Osteocyte (in vitro differentiated cells): Measurements from ENCODE around the gene APLNR. TPM values are rescaled to one million over a fixed set of nuclear protein-coding genes. Genes with fewer than 3 reads are reported as not detected.
"Not testable (repeated sequence)": the region's sequence is repeated elsewhere in the genome, so short reads cannot be mapped to it uniquely, and the experiment has no call there.

ENCODE experiments used
- DNase-seq: peaks from one replicate; pipeline ENCODE4 v3.0.0; 2021; ENCODE audit warnings: mixed read lengths; ENCODE audit not compliant: unreplicated experiment; ENCODE audit errors: extremely low spot score
- H3K27ac Mint-ChIP-seq: one replicate; pipeline ENCODE4 v1.8.0; 2021; ENCODE audit warnings: mild to moderate bottlenecking, mixed read lengths; ENCODE audit not compliant: unreplicated experiment
- H3K27me3 Mint-ChIP-seq: one replicate; pipeline ENCODE4 v1.8.0; 2021; ENCODE audit warnings: mixed read lengths; ENCODE audit not compliant: unreplicated experiment
- H3K36me3 Mint-ChIP-seq: one replicate; pipeline ENCODE4 v1.8.0; 2021; ENCODE audit warnings: mixed read lengths; ENCODE audit not compliant: unreplicated experiment
- H3K4me1 Mint-ChIP-seq: one replicate; pipeline ENCODE4 v1.8.0; 2021; ENCODE audit warnings: mixed read lengths; ENCODE audit not compliant: unreplicated experiment
- H3K4me3 Mint-ChIP-seq: one replicate; pipeline ENCODE4 v1.8.0; 2021; ENCODE audit warnings: mild to moderate bottlenecking, moderate library complexity, mixed read lengths; ENCODE audit not compliant: unreplicated experiment
- H3K9me3 Mint-ChIP-seq: one replicate; pipeline ENCODE4 v1.8.0; 2021; ENCODE audit warnings: mixed read lengths; ENCODE audit not compliant: unreplicated experiment
- long read RNA-seq: library from polyadenylated mRNA; unstranded; transcript quantifications from one replicate; pipeline ENCODE4 v2.0.0, GENCODE V29; 2021
- total RNA-seq: library from RNA; stranded (reverse); gene quantifications from 2 replicates; pipeline ENCODE4 v1.2.1, GENCODE V29; 2021
- TF ChIP-seq, protein P1 (sequence below): fragments of 200-600 bp; sonication (generic); IDR thresholded peaks from 2 replicates; pipeline ENCODE4 v1.5.0; 2021; ENCODE audit warnings: antibody characterized with exemption, mild to moderate bottlenecking, moderate library complexity

APLNR gene
- total RNA-seq, result not detected in 2 replicates
- long read RNA-seq, result 0 reads

DNA sequence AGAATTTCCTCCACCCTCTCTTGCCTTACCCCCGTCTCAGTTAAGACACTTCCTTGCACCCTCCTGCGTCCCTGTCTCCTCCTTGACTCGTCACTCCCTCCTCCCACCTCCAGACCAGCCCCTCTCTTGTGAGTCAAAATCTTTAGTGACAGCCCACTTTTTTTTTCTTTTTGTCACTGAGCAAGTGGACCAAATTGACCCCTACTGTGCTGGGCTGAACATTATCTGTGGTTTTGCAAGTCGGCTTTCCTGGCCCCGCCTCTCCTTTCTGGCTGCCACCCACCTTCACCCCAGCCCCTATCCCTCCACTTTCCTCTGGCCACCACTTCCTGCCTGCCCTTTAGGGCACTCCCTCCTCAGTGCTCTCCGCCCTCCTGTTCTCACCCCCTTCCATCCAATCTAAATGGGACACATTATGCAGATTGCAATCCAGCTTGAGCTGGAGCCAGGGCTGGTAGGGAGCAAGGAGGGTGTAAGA is at the start of gene APLNR:
APLNR (minus strand) TSS at position 47 of the 478 bp plus-strand sequence. CDS start 246 bp downstream, outside the sequence.
- Mint-ChIP-seq H3K4me3 (no peak within 1 kb of the TSS), H3K36me3 (no peaks in the 10 kb centered on the region), H3K9me3 (no peaks in the 10 kb centered on the region), H3K4me1 (no peaks in the 10 kb centered on the region), H3K27ac (no peak within 1 kb of the TSS), H3K27me3 (peaks cover 47% of the 10 kb centered on the region)
- TF ChIP-seq, protein P1, sequence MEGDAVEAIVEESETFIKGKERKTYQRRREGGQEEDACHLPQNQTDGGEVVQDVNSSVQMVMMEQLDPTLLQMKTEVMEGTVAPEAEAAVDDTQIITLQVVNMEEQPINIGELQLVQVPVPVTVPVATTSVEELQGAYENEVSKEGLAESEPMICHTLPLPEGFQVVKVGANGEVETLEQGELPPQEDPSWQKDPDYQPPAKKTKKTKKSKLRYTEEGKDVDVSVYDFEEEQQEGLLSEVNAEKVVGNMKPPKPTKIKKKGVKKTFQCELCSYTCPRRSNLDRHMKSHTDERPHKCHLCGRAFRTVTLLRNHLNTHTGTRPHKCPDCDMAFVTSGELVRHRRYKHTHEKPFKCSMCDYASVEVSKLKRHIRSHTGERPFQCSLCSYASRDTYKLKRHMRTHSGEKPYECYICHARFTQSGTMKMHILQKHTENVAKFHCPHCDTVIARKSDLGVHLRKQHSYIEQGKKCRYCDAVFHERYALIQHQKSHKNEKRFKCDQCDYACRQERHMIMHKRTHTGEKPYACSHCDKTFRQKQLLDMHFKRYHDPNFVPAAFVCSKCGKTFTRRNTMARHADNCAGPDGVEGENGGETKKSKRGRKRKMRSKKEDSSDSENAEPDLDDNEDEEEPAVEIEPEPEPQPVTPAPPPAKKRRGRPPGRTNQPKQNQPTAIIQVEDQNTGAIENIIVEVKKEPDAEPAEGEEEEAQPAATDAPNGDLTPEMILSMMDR, result no peak
- no peak for DNase-seq

DNA sequence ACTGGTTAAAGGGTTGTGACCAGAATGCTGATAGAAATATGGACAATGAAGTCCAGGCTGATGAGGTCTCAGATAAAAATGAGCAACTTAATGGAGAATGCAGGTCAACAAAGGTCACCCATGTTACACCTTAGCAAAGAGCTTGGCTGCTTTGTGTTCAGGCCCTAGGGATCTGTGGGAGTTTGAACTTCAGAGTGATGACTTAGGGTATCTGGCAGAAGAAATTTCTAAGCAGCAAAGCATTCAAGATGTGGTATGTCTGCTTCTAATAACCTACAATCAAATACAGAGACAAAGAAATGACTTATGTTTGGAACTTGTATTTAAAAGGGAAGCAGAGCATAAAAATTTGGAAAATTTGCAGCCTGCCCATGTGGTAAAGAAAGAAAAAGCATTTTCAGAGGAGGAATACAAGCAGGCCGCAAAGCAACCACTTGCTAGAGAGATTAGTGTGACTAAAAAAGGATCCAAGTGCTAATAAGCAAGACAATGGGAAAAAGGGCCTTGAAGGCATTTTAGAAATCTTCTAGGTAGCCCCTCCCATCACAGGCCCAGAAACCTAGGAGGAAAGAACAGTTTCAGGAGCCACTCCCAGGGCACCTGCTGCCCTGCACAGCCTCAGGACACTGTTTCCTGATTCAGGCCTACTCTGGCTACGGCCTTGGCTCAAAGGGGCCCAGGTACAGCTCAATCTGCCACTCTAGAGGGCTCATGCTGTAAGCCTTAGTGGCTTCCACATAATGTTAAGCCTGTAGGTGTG is 46.4 kb upstream of the APLNR start:
- Mint-ChIP-seq H3K4me1 (peaks cover 28% of the 10 kb centered on the region), H3K36me3 (peaks cover 2% of the 10 kb centered on the region), H3K27me3 (no peaks in the 10 kb centered on the region), H3K9me3 (no peaks in the 10 kb centered on the region), H3K27ac (no peak overlapping the region), H3K4me3 (no peak overlapping the region)
- TF ChIP-seq, protein P1, result no peak
- no peak for DNase-seq

DNA sequence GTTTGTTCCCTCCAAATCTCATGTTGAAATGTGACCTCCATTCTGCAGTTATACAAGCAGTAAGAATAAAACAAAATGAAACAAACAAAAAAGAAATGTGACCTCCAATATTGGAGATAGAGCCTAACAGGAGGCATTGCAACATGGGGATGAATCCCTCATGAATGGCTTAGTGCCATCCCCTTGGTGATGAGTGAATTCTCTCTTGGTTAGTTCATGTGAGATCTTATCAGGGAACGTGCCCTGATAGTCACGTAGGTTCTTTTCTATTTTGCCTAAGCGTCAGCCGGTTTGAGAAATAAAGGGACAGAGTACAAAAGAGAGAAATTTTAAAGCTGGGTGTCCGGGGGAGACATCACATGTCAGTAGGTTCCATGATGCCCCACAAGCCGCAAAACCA is 44.5 kb upstream of the APLNR start:
- H3K4me3 Mint-ChIP-seq, H3K9me3 Mint-ChIP-seq, H3K27ac Mint-ChIP-seq, H3K36me3 Mint-ChIP-seq, DNase-seq, H3K27me3 Mint-ChIP-seq: not testable (repeated sequence)
- peaks cover 42% of the 10 kb centered on the region for H3K4me1 Mint-ChIP-seq

DNA sequence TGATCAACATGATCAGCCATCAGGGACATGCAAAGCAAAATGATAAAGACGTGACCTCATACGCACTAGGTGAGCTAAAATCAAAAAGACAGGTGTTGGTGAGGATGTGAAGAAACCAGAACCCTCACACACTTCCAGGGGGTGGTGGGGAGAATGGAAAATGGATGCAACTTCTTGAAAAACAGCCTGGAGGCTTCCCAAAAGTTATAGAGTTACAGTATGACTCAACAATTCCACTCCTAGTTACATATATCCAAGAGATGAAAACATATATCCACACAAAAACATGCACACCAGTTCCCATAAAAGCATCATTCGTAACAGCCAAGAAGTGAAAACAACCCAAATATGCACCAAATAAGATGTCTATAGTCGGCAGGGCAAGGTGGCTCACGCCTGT is 42.1 kb upstream of the APLNR start:
- Mint-ChIP-seq H3K27me3 (no peaks in the 10 kb centered on the region), H3K27ac (peak overlapping the region; percentile 99), H3K36me3 (peaks cover 2% of the 10 kb centered on the region), H3K4me3 (no peak overlapping the region), H3K4me1 (peaks cover 35% of the 10 kb centered on the region), H3K9me3 (no peaks in the 10 kb centered on the region)
- DNase-seq, result no peak
- TF ChIP-seq, protein P1, result no peak

DNA sequence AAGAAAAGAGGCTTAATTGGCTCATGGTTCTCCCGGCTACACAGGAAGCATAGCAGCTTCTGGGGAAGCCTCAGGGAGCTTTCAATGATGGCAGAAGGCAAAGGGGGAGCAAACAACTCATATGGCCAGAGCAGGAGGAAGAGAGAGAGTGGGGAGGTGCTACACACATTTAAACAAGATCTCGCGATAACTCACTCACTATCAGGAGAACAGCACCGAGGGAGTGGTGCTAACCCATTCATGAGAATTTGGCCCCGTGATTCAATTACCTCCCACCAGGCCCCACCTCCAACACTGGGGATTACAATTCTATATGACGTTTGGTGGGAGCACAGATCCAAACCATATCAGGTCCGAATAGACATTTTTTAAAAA is 41.7 kb upstream of the APLNR start:
- Mint-ChIP-seq H3K27ac (peak overlapping the region; percentile 99), H3K4me1 (peaks cover 35% of the 10 kb centered on the region), H3K27me3 (no peaks in the 10 kb centered on the region), H3K9me3 (no peaks in the 10 kb centered on the region), H3K4me3 (no peak overlapping the region), H3K36me3 (peaks cover 2% of the 10 kb centered on the region)
- TF ChIP-seq, protein P1, result no peak
- DNase-seq, result no peak
